Endothelial cell of coronary artery (primary cell): Measurements from ENCODE around the gene BLZF1. TPM values are rescaled to one million over a fixed set of nuclear protein-coding genes. Genes with fewer than 3 reads are reported as not detected.

Experiments used
- total RNA-seq: library from RNA; depleted of rRNA; stranded (reverse); fragments of >200 nt; gene quantifications from 2 replicates; pipeline ENCODE4 v1.2.3, GENCODE V29; 2014

The BLZF1 gene
- 17.6 and 23.2 TPM in 2 replicates for total RNA-seq

GRCh38 chr1:169367686-169368405 lies at the start of gene BLZF1, which contains the start of gene NME7:
Gene BLZF1, plus strand, starts transcription at chr1:169368195. Its CDS starts 1,328 bp downstream, at chr1:169369523.
Gene NME7, minus strand, starts transcription at chr1:169367797. Its CDS starts 87 bp downstream, at chr1:169367710.

GRCh38 chr1:169427081-169427641 lies 59.2 kb downstream of the BLZF1 start, which contains the start of gene CCDC181:
Gene CCDC181, minus strand, starts transcription at chr1:169427474. Its CDS starts 2,547 bp downstream, at chr1:169424927.

Other genes with a start within 250 kb of the BLZF1 start
- gene NME7, start 398 bp upstream of the BLZF1 start, total RNA-seq, result 19.8 and 20.3 TPM in 2 replicates
- 0.09 TPM in 2 replicates for gene CCDC181, start 59.3 kb downstream of the BLZF1 start, total RNA-seq
- 6.0 and 8.5 TPM in 2 replicates for gene SLC19A2, start 117.7 kb downstream of the BLZF1 start, total RNA-seq
- under 0.01 TPM in 1 of 2 replicates, not detected in the other for gene F5, start 218.3 kb downstream of the BLZF1 start, total RNA-seq